NT2/D1 (cell line): ENCODE measurements around the gene FGFR2.

ENCODE experiments used
- DNase-seq: peaks from one replicate; pipeline ENCODE4 v3.0.0-alpha.2; 2011; ENCODE audit warnings: low read depth, low spot score
- H3K27me3 ChIP-seq: 2 replicates; pipeline ENCODE4 v1.6.0; 2011; ENCODE audit warnings: mild to moderate bottlenecking; ENCODE audit not compliant: insufficient read length, insufficient read depth
- H3K36me3 ChIP-seq: 2 replicates; pipeline ENCODE4 v1.6.1; 2011; ENCODE audit warnings: mild to moderate bottlenecking, low read length, mixed read lengths; ENCODE audit not compliant: insufficient read depth, insufficient read length
- H3K4me1 ChIP-seq: 2 replicates; pipeline ENCODE4 v1.5.1; 2011; ENCODE audit not compliant: insufficient read depth, insufficient read length
- H3K4me3 ChIP-seq: 2 replicates; pipeline ENCODE4 v1.5.1; 2011; ENCODE audit warnings: low read depth; ENCODE audit not compliant: insufficient read length
- H3K9ac ChIP-seq: 2 replicates; pipeline ENCODE4 v1.6.0; 2011; ENCODE audit warnings: low read depth; ENCODE audit not compliant: insufficient read length
- H3K9me3 ChIP-seq: 2 replicates; pipeline ENCODE4 v1.5.1; 2011; ENCODE audit warnings: mild to moderate bottlenecking, low read length; ENCODE audit not compliant: insufficient read depth
- SUZ12 ChIP-seq: IDR thresholded peaks from 2 replicates; pipeline ENCODE4 v1.6.1; 2011; ENCODE audit not compliant: insufficient read length, insufficient read depth; ENCODE audit errors: extremely low read depth
- YY1 ChIP-seq: IDR thresholded peaks from 2 replicates; pipeline ENCODE4 v1.6.1; 2011; ENCODE audit not compliant: insufficient read length, insufficient read depth
- ZNF274 ChIP-seq: IDR thresholded peaks from 2 replicates; pipeline ENCODE4 v1.6.1; 2011; ENCODE audit warnings: mild to moderate bottlenecking, low read depth, low read length

The FGFR2 gene

GRCh38 chr10:121438333-121438732 lies 159.9 kb downstream of the FGFR2 start:
- H3K27me3 ChIP-seq: no peaks in the 10 kb centered on the region
- no peaks in the 10 kb centered on the region for H3K9me3 ChIP-seq
- H3K9ac ChIP-seq: no peak overlapping the region
- TF ChIP-seq ZNF274: no peak
- no peak for TF ChIP-seq SUZ12
- no peak for TF ChIP-seq YY1
- no peaks in the 10 kb centered on the region for H3K36me3 ChIP-seq
- H3K4me3 ChIP-seq: no peak overlapping the region
- peaks cover 1% of the 10 kb centered on the region for H3K4me1 ChIP-seq
- no peak for DNase-seq

GRCh38 chr10:121437596-121437995 lies 160.6 kb downstream of the FGFR2 start:
- no peak for DNase-seq
- Histone ChIP-seq H3K36me3 (no peaks in the 10 kb centered on the region), H3K9ac (no peak overlapping the region), H3K4me3 (no peak overlapping the region), H3K27me3 (no peaks in the 10 kb centered on the region), H3K9me3 (no peaks in the 10 kb centered on the region), H3K4me1 (peaks cover 1% of the 10 kb centered on the region)
- TF ChIP-seq SUZ12 (no peak), ZNF274 (no peak), YY1 (no peak)

- peaks cover 1% of the 10 kb centered on the region for H3K4me1 ChIP-seq
- no peaks in the 10 kb centered on the region for H3K36me3 ChIP-seq
- H3K4me3 ChIP-seq: no peak overlapping the region
- H3K9ac ChIP-seq: no peak overlapping the region
- no peaks in the 10 kb centered on the region for H3K9me3 ChIP-seq
- DNase-seq: no peak
- TF ChIP-seq YY1 (no peak), ZNF274 (no peak), SUZ12 (no peak)
- no peaks in the 10 kb centered on the region for H3K27me3 ChIP-seq
Observed at GRCh38 chr10:121436630-121437341, 161.5 kb downstream of the FGFR2 start.

GRCh38 chr10:121436281-121436629 lies 162.0 kb downstream of the FGFR2 start:
- Histone ChIP-seq H3K4me3 (no peak overlapping the region), H3K9ac (no peak overlapping the region), H3K36me3 (no peaks in the 10 kb centered on the region), H3K27me3 (no peaks in the 10 kb centered on the region), H3K9me3 (no peaks in the 10 kb centered on the region), H3K4me1 (peaks cover 1% of the 10 kb centered on the region)
- DNase-seq: no peak
- TF ChIP-seq ZNF274 (no peak), YY1 (no peak), SUZ12 (no peak)

GRCh38 chr10:121435099-121435875 lies 163.0 kb downstream of the FGFR2 start:
- Histone ChIP-seq H3K9me3 (no peaks in the 10 kb centered on the region), H3K36me3 (no peaks in the 10 kb centered on the region), H3K4me3 (no peak overlapping the region), H3K4me1 (peaks cover 1% of the 10 kb centered on the region), H3K27me3 (no peaks in the 10 kb centered on the region), H3K9ac (no peak overlapping the region)
- TF ChIP-seq YY1 (no peak), SUZ12 (no peak), ZNF274 (no peak)
- DNase-seq: no peak

GRCh38 chr10:121433965-121434364 lies 164.3 kb downstream of the FGFR2 start:
- Histone ChIP-seq H3K36me3 (no peaks in the 10 kb centered on the region), H3K9me3 (no peaks in the 10 kb centered on the region), H3K4me1 (peaks cover 1% of the 10 kb centered on the region), H3K27me3 (no peaks in the 10 kb centered on the region), H3K9ac (no peak overlapping the region), H3K4me3 (no peak overlapping the region)
- no peak for DNase-seq
- TF ChIP-seq YY1 (no peak), SUZ12 (no peak), ZNF274 (no peak)

- H3K9ac ChIP-seq: no peak overlapping the region
- DNase-seq: no peak
Observed at GRCh38 chr10:121428867-121429266, 169.4 kb downstream of the FGFR2 start.

More at GRCh38 chr10:121428867-121429266, 169.4 kb downstream of the FGFR2 start:
- no peaks in the 10 kb centered on the region for H3K27me3 ChIP-seq
- TF ChIP-seq ZNF274 (no peak), SUZ12 (no peak), YY1 (no peak)
- H3K9me3 ChIP-seq: no peaks in the 10 kb centered on the region
- H3K36me3 ChIP-seq: no peaks in the 10 kb centered on the region
- H3K4me1 ChIP-seq: no peaks in the 10 kb centered on the region
- no peak overlapping the region for H3K4me3 ChIP-seq
